Subcutaneous adipose tissue (tissue), 4 donors: Measurements from ENCODE around the gene DDX54. TPM values are rescaled to one million over a fixed set of nuclear protein-coding genes. Genes with fewer than 3 reads are reported as not detected.

ENCODE experiments used
- total RNA-seq, 4 donors: library from RNA; depleted of rRNA; stranded (reverse); fragments of >200 nt; gene quantifications; one replicate each; pipeline ENCODE4 v1.1.0, GENCODE V29; 2016
- TF ChIP-seq, protein P1 (sequence below): fragments of 450-650 bp; IDR thresholded peaks from one replicate; pipeline ENCODE4 v1.5.1; 2016; ENCODE audit warnings: low read depth, mild to moderate bottlenecking, control low read depth, antibody characterized with exemption, moderate library complexity

The DDX54 gene
- total RNA-seq, 4 donors from 2014 or later, result 27.7 to 107 (median 46.2) TPM

DNA sequence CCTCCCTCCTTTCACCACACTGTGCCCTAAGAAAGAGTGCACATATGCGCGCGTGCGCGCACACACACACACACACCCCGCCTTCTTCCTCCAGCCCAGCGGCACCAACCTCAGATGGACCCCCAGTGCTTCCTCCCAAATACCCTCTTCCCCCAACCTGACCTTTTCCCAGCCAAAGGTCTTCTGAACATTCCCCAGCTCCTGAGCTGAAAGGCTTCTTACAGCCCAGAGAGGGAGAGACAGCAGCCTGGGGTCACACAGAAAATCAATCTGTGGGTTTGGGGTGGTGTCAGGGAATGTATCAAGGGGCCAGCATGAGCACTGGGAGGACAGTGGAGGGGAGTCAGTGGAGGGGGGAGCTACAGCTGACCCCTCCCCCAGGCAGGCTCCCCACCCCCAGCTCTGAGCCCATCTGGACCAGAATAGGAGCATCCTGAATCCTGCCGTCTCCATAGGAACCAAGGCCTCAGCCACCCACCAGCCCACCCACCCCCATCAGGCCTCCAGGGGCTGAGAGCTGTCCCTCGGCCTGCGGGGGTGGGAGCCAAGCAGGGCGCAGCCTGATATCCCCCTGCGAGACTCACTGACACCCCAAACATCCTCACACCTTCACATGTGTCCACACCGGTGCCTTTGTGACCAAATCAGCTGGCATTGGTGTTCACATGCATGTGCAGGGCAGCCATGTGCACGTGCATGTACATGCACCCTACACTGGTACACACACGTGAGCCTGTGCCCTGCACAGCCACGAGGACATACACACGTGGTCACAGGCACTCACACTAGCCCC lies 55.4 kb downstream of the DDX54 start:
- TF ChIP-seq, protein P1, sequence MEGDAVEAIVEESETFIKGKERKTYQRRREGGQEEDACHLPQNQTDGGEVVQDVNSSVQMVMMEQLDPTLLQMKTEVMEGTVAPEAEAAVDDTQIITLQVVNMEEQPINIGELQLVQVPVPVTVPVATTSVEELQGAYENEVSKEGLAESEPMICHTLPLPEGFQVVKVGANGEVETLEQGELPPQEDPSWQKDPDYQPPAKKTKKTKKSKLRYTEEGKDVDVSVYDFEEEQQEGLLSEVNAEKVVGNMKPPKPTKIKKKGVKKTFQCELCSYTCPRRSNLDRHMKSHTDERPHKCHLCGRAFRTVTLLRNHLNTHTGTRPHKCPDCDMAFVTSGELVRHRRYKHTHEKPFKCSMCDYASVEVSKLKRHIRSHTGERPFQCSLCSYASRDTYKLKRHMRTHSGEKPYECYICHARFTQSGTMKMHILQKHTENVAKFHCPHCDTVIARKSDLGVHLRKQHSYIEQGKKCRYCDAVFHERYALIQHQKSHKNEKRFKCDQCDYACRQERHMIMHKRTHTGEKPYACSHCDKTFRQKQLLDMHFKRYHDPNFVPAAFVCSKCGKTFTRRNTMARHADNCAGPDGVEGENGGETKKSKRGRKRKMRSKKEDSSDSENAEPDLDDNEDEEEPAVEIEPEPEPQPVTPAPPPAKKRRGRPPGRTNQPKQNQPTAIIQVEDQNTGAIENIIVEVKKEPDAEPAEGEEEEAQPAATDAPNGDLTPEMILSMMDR, result no peak

DNA sequence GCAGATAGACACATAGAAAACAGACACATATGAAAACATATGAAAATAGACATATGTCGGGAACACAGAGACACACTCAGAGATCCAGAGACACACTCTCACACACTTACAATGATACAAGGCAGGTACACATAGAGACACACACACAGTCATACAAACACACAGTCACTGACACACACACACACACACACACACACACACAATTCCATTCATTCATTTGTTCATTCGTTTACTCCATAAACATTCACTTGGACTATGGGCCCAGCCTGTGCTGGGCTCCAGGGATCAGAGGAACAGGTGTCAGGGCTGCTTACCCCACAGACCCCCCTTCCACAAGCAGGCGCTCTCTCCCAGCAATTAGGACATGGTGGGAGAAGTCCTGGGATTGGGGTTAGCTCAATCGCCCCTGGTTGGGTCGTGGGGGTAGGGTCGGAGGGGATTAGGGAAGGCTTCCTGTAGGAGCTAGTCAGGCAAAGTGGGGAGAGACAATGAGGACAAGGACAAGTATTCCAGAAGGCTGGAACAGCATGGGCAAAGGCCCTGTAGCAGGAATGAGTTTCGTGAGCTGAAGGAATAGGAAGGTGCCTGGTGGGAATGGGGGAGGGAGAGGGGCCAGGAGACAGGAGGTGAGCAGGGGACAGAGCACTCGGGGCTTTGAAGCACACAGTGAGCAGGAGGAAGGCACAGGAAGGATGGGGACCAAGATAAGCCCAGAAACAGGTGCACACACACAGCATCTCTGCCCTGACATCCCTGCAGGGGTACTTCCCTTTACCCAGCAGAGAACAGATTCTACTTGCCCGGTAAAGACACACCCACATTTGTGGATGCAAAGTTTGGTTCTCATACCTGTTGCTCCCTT lies 56.2 kb downstream of the DDX54 start:
- TF ChIP-seq, protein P1, result no peak

- TF ChIP-seq, protein P1, result no peak
Observed at GRCh38 chr12:113127791-113128199, 57.5 kb downstream of the DDX54 start.

DNA sequence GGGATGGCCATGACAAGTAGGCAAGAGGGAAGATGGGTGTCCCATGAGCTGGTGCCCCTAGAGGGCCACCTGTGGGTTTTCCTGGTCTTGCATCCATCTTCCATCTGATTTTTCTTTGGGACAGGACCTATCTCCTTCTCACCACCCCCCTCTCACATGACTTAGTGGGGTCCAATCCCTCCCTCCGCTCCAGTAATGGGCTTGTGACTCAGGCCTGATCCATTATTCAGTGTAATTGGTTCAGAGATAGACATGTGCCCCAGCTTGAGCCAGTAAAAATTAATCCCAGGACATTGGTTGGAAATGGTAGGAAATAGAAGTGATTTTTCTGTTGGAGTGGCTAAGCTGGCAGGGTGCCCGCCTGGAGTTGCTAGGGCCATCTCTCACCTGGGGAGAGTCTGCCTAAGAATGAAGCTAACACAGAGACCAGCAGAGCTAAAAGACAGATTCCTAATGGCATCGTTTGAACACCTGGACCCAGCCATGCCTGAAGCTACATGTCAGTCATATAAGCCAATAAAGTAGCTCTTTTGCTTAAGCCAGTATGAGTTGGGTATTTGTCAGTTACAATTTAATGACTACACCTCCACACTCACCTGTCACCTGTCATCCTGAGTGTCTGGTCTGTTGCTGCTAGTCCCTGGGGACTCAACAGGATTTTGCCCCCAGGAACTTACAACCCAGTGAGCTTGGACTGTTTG lies 64.5 kb downstream of the DDX54 start:
- TF ChIP-seq, protein P1, result no peak

GRCh38 chr12:113119980-113120669 lies 65.2 kb downstream of the DDX54 start:
- TF ChIP-seq, protein P1, result no peak

- TF ChIP-seq, protein P1, result no peak
Observed at GRCh38 chr12:113118142-113118541, 67.1 kb downstream of the DDX54 start.
